GM06990 (cell line): ENCODE results near the gene TANGO2.

Experiments used
- DNase-seq: peaks from one replicate; pipeline ENCODE4 v3.0.0-alpha.2; 2011; ENCODE audit not compliant: insufficient read length; ENCODE audit errors: extremely low read depth
- H3K27me3 ChIP-seq: replicated peaks from 2 replicates; pipeline ENCODE4 v1.6.0; 2011; ENCODE audit warnings: low read length; ENCODE audit not compliant: control insufficient read depth, insufficient read depth
- H3K36me3 ChIP-seq: 2 replicates; pipeline ENCODE4 v1.5.1; 2011; ENCODE audit warnings: low read length; ENCODE audit not compliant: control insufficient read depth, insufficient read depth
- H3K4me3 ChIP-seq: replicated peaks from 2 replicates; pipeline ENCODE4 v1.5.1; 2011; ENCODE audit warnings: low read depth, mild to moderate bottlenecking, control low read depth, low read length
- CTCF ChIP-seq: IDR thresholded peaks from 2 replicates; pipeline ENCODE4 v1.5.1; 2011; ENCODE audit warnings: low read length, control low read depth, mild to moderate bottlenecking, inconsistent platforms; ENCODE audit not compliant: insufficient read depth, poor library complexity, severe bottlenecking

Gene TANGO2

GRCh38 chr22:20043057-20043996 lies 22.4 kb downstream of the TANGO2 start:
- H3K4me3 ChIP-seq = no peak overlapping the region
- H3K36me3 ChIP-seq = peaks cover 4% of the 10 kb centered on the region
- DNase-seq = no peak
- TF ChIP-seq CTCF = no peak
- no peaks in the 10 kb centered on the region for H3K27me3 ChIP-seq

GRCh38 chr22:20043997-20044342 lies 23.1 kb downstream of the TANGO2 start:
- no peak overlapping the region for H3K4me3 ChIP-seq
- no peak for TF ChIP-seq CTCF
- H3K36me3 ChIP-seq = peaks cover 4% of the 10 kb centered on the region
- DNase-seq = no peak
- H3K27me3 ChIP-seq = no peaks in the 10 kb centered on the region

- peaks cover 4% of the 10 kb centered on the region for H3K36me3 ChIP-seq
- no peaks in the 10 kb centered on the region for H3K27me3 ChIP-seq
- H3K4me3 ChIP-seq = no peak overlapping the region
- no peak for TF ChIP-seq CTCF
- no peak for DNase-seq
Observed at GRCh38 chr22:20044495-20045151, 23.7 kb downstream of the TANGO2 start.

GRCh38 chr22:20046730-20047129 lies 25.8 kb downstream of the TANGO2 start:
- Histone ChIP-seq H3K36me3 (peaks cover 2% of the 10 kb centered on the region), H3K27me3 (no peaks in the 10 kb centered on the region), H3K4me3 (no peak overlapping the region)
- DNase-seq = no peak
- no peak for TF ChIP-seq CTCF

GRCh38 chr22:20051927-20052308 lies 31.0 kb downstream of the TANGO2 start:
- no peak for TF ChIP-seq CTCF
- H3K4me3 ChIP-seq = no peak overlapping the region
- H3K36me3 ChIP-seq = peaks cover 9% of the 10 kb centered on the region
- no peak for DNase-seq
- H3K27me3 ChIP-seq = no peaks in the 10 kb centered on the region
